Keratinocyte (primary cell): ENCODE measurements around the gene NAA50.

Experiments
- CTCF ChIP-seq, 3 experiments: IDR thresholded peaks in 1 of 3; conservative IDR thresholded peaks in 1 of 3; optimal IDR thresholded peaks in 1 of 3; 2 replicates in 2 of 3; 3 replicates in 1 of 3; pipeline versions ENCODE3 to v1.5.1; 2011; ENCODE audit warnings: low read length in 3 of 3, mild to moderate bottlenecking in 3 of 3, moderate library complexity in 2 of 3, control low read depth in 1 of 3, inconsistent platforms in 1 of 3; ENCODE audit not compliant: insufficient read depth in 2 of 3; ENCODE audit errors: extremely low read depth in 1 of 3
- EZH2 ChIP-seq: IDR thresholded peaks from one replicate; pipeline ENCODE4 v1.6.1; 2012; ENCODE audit warnings: inconsistent platforms, mild to moderate bottlenecking, low read length, moderate library complexity

GRCh38 chr3:113773381-113773780, 27.3 kb upstream of the NAA50 start:
- no peak for TF ChIP-seq CTCF (optimal IDR thresholded peaks at IDR 0.05 in 1 of 3, IDR thresholded peaks at IDR 0.05 in 1 of 3, conservative IDR thresholded peaks at IDR 0.05 in 1 of 3; ENCODE audit: extremely low read depth in 1 of 3, insufficient read depth in 2 of 3, low read length in 3 of 3)
- no peak for TF ChIP-seq EZH2
